ENCODE data around the gene ARHGAP27. TPM values are rescaled to one million over a fixed set of nuclear protein-coding genes. Genes with fewer than 3 reads are reported as not detected.

Gene ARHGAP27
- polyA plus RNA-seq, 1 donor (not counting 4 experiments of a cell fraction or from before 2014, with no cell fraction given) = 14.4 TPM

- H3K27me3 ChIP-seq (ENCODE audit: control insufficient read depth, extremely low read depth, insufficient read depth, low read length) = no peaks in the 10 kb centered on the region
- no peaks in the 10 kb centered on the region for H3K79me2 ChIP-seq (ENCODE audit: control insufficient read depth, insufficient read depth, low read length)
- H3K9me1 ChIP-seq (ENCODE audit: control insufficient read depth, extremely low read depth, insufficient read depth, low read length) = no peaks in the 10 kb centered on the region
- no peak overlapping the region for H3K9ac ChIP-seq (ENCODE audit: control insufficient read depth, extremely low read depth, insufficient read depth, low read length)
- H3K4me2 ChIP-seq (ENCODE audit: control insufficient read depth, extremely low read depth, insufficient read depth, low read depth, low read length) = no peak overlapping the region
- no peaks in the 10 kb centered on the region for H3K4me1 ChIP-seq (ENCODE audit: control insufficient read depth, extremely low read depth, insufficient read depth, low read length)
- no peak overlapping the region for H3K27ac ChIP-seq (ENCODE audit: control insufficient read depth, insufficient read depth, low read length)
- no peak for FAIRE-seq
- no peak for DNase-seq (ENCODE audit: low read depth, low spot score)
- no peak overlapping the region for H2AFZ ChIP-seq (ENCODE audit: control insufficient read depth, low read length)
- TF ChIP-seq EZH2 (IDR thresholded peaks at IDR 0.05; ENCODE audit: low read length) (no peak), CTCF (optimal IDR thresholded peaks at IDR 0.05 in 1 of 3, IDR thresholded peaks at IDR 0.05 in 1 of 3, conservative IDR thresholded peaks at IDR 0.05 in 1 of 3; ENCODE audit: extremely low read depth in 1 of 3, insufficient read depth in 2 of 3, low read length in 3 of 3) (no peak)
- no peaks in the 10 kb centered on the region for H3K9me3 ChIP-seq (ENCODE audit: control insufficient read depth, low read depth, low read length)
- no peak overlapping the region for H3K4me3 ChIP-seq (ENCODE audit: control insufficient read depth in 2 of 3, extremely low read depth in 1 of 3, insufficient read depth in 2 of 3, low read depth in 1 of 3, low read length in 3 of 3)
- H4K20me1 ChIP-seq (ENCODE audit: control insufficient read depth, extremely low read depth, insufficient read depth, low read length) = no peaks in the 10 kb centered on the region
- dilution Hi-C loops (cut with MboI; ENCODE audit: extremely low pct_ligation_motif_present, low sequenced_read_pairs) = no loop called here
- H3K36me3 ChIP-seq (ENCODE audit: control insufficient read depth in 2 of 2, extremely low read depth in 1 of 2, insufficient read depth in 2 of 2, low read length in 2 of 2) = no peaks in the 10 kb centered on the region
These were observed 69.2 kb downstream of the ARHGAP27 start for GRCh38 chr17:45363498-45363897.

- H3K27ac ChIP-seq (ENCODE audit: control insufficient read depth, insufficient read depth, low read length) = no peak overlapping the region
- no peak for FAIRE-seq
These were observed 70.7 kb downstream of the ARHGAP27 start for GRCh38 chr17:45361976-45362375.

More at GRCh38 chr17:45361976-45362375, 70.7 kb downstream of the ARHGAP27 start:
- Histone ChIP-seq H3K9me3 (ENCODE audit: control insufficient read depth, low read depth, low read length) (no peaks in the 10 kb centered on the region), H3K9me1 (ENCODE audit: control insufficient read depth, extremely low read depth, insufficient read depth, low read length) (no peaks in the 10 kb centered on the region), H3K4me3 (ENCODE audit: control insufficient read depth in 2 of 3, extremely low read depth in 1 of 3, insufficient read depth in 2 of 3, low read depth in 1 of 3, low read length in 3 of 3) (no peak overlapping the region), H3K79me2 (ENCODE audit: control insufficient read depth, insufficient read depth, low read length) (no peaks in the 10 kb centered on the region), H4K20me1 (ENCODE audit: control insufficient read depth, extremely low read depth, insufficient read depth, low read length) (no peaks in the 10 kb centered on the region), H3K4me2 (ENCODE audit: control insufficient read depth, extremely low read depth, insufficient read depth, low read depth, low read length) (no peak overlapping the region), H3K27me3 (ENCODE audit: control insufficient read depth, extremely low read depth, insufficient read depth, low read length) (no peaks in the 10 kb centered on the region), H3K9ac (ENCODE audit: control insufficient read depth, extremely low read depth, insufficient read depth, low read length) (no peak overlapping the region), H3K4me1 (ENCODE audit: control insufficient read depth, extremely low read depth, insufficient read depth, low read length) (no peaks in the 10 kb centered on the region), H2AFZ (ENCODE audit: control insufficient read depth, low read length) (no peak overlapping the region), H3K36me3 (ENCODE audit: control insufficient read depth in 2 of 2, extremely low read depth in 1 of 2, insufficient read depth in 2 of 2, low read length in 2 of 2) (no peaks in the 10 kb centered on the region)
- no peak for TF ChIP-seq CTCF (optimal IDR thresholded peaks at IDR 0.05 in 1 of 3, IDR thresholded peaks at IDR 0.05 in 1 of 3, conservative IDR thresholded peaks at IDR 0.05 in 1 of 3; ENCODE audit: extremely low read depth in 1 of 3, insufficient read depth in 2 of 3, low read length in 3 of 3)
- no peak for TF ChIP-seq EZH2 (IDR thresholded peaks at IDR 0.05; ENCODE audit: low read length)
- dilution Hi-C loops (cut with MboI; ENCODE audit: extremely low pct_ligation_motif_present, low sequenced_read_pairs) = no loop called here
- DNase-seq (ENCODE audit: low read depth, low spot score) = no peak
